ENCODE results near the gene MINDY3.

Gene MINDY3

GRCh38 chr10:15858861-15859281 is 1.4 kb downstream of the MINDY3 start:
- ChIA-PET POLR2A (no interaction called here), CTCF (interaction anchor here (0.7 kb wide), 1 partner anchor 278 kb away, joined by 3 read pairs; no protein-coding TSS in a partner anchor)
- Histone ChIP-seq H3K9me3 (ENCODE audit: control insufficient read depth, insufficient read depth, low read depth, low read length) (no peaks in the 10 kb centered on the region), H3K4me1 (ENCODE audit: control insufficient read depth, insufficient read depth, low read length) (peaks cover 23% of the 10 kb centered on the region), H3K27ac (ENCODE audit: extremely low read depth, low read depth, low read length) (no peak overlapping the region), H3K36me3 (ENCODE audit: control insufficient read depth in 2 of 2, insufficient read depth in 1 of 2, low read length in 2 of 2) (no peaks in the 10 kb centered on the region), H3K4me3 (ENCODE audit: low read depth, low read length) (peak overlapping the region; percentile 71)
- TF ChIP-seq KLF7 (tag by site-specific recombination; IDR thresholded peaks at IDR 0.05; ENCODE audit: borderline replicate concordance) (no peak), ZFHX2 (tag by site-specific recombination; conservative IDR thresholded peaks at IDR 0.05) (0 out of 2 replicates have a peak, but pooled peaks have one; percentile 7), ZBTB17 (tag by site-specific recombination; IDR thresholded peaks at IDR 0.05) (peak; percentile 72), ZNF362 (tag by site-specific recombination; IDR thresholded peaks at IDR 0.05) (peak; percentile 78), ZEB2 (tag by site-specific recombination; IDR thresholded peaks at IDR 0.05) (peak; percentile 16; the same call in 1 of the 2 replicates), ZNF274 (IDR thresholded peaks at IDR 0.05; ENCODE audit: low read length) (no peak), ZNF274 (tag by site-specific recombination; IDR thresholded peaks at IDR 0.05; ENCODE audit: borderline replicate concordance) (no peak), PRDM6 (tag by site-specific recombination; IDR thresholded peaks at IDR 0.05) (peak; percentile 97), SP7 (tag by site-specific recombination; IDR thresholded peaks at IDR 0.05) (peak; percentile 57; the same call in 1 of the 2 replicates), ZNF37A (tag by site-specific recombination; IDR thresholded peaks at IDR 0.05) (no peak), ATF2 (tag by site-specific recombination; IDR thresholded peaks at IDR 0.05; ENCODE audit: low read depth) (0 out of 2 replicates have a peak, but pooled peaks have one; percentile 9), IKZF3 (tag by site-specific recombination; IDR thresholded peaks at IDR 0.05) (peak; percentile 64; the same call in 1 of the 2 replicates)
- TF ChIP-seq, protein P1, sequence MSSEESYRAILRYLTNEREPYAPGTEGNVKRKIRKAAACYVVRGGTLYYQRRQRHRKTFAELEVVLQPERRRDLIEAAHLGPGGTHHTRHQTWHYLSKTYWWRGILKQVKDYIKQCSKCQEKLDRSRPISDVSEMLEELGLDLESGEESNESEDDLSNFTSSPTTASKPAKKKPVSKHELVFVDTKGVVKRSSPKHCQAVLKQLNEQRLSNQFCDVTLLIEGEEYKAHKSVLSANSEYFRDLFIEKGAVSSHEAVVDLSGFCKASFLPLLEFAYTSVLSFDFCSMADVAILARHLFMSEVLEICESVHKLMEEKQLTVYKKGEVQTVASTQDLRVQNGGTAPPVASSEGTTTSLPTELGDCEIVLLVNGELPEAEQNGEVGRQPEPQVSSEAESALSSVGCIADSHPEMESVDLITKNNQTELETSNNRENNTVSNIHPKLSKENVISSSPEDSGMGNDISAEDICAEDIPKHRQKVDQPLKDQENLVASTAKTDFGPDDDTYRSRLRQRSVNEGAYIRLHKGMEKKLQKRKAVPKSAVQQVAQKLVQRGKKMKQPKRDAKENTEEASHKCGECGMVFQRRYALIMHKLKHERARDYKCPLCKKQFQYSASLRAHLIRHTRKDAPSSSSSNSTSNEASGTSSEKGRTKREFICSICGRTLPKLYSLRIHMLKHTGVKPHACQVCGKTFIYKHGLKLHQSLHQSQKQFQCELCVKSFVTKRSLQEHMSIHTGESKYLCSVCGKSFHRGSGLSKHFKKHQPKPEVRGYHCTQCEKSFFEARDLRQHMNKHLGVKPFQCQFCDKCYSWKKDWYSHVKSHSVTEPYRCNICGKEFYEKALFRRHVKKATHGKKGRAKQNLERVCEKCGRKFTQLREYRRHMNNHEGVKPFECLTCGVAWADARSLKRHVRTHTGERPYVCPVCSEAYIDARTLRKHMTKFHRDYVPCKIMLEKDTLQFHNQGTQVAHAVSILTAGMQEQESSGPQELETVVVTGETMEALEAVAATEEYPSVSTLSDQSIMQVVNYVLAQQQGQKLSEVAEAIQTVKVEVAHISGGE (tag by site-specific recombination; conservative IDR thresholded peaks at IDR 0.05; ENCODE audit: low read depth), result no peak
- TF ChIP-seq, protein P2, sequence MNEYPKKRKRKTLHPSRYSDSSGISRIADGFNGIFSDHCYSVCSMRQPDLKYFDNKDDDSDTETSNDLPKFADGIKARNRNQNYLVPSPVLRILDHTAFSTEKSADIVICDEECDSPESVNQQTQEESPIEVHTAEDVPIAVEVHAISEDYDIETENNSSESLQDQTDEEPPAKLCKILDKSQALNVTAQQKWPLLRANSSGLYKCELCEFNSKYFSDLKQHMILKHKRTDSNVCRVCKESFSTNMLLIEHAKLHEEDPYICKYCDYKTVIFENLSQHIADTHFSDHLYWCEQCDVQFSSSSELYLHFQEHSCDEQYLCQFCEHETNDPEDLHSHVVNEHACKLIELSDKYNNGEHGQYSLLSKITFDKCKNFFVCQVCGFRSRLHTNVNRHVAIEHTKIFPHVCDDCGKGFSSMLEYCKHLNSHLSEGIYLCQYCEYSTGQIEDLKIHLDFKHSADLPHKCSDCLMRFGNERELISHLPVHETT (tag by site-specific recombination; IDR thresholded peaks at IDR 0.05), result 0 out of 2 replicates have a peak, but pooled peaks have one; percentile 19

DNA sequence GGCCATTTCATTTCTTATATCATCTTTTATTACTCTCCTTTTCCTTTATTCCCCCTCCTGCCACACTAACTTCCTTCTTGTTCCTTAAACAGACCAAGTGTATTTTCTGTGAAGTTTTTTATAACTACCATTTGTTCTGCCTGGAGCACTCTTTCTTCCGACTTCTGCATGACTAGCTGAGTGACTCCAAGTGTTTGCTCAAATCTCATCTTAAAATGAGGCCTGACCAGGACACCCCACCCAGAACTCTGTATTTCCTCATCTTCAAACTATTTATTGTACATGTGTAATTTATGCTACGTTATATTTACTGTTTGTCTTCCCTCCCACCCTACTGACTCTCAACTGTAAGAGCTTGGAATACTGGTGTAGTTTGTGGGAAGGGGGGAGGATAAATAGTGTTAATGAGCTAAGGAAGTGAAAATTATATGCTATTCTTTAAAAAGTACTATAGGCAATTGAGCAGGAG is 3.2 kb downstream of the MINDY3 start:
- peak overlapping the region; percentile 81 for H3K27ac ChIP-seq (ENCODE audit: extremely low read depth, low read depth, low read length)
- no peak overlapping the region for H3K4me3 ChIP-seq (ENCODE audit: low read depth, low read length)
- H3K4me1 ChIP-seq (ENCODE audit: control insufficient read depth, insufficient read depth, low read length), result peaks cover 40% of the 10 kb centered on the region
- ChIA-PET POLR2A (no interaction called here), CTCF (interaction anchor here (0.7 to 1.2 kb wide), 4 partner anchors 10 to 137 kb away, joined by 3 to 6 read pairs (median 4); partner anchors contain the start of gene ITGA8)
- H3K9me3 ChIP-seq (ENCODE audit: control insufficient read depth, insufficient read depth, low read depth, low read length), result no peaks in the 10 kb centered on the region
- no peaks in the 10 kb centered on the region for H3K36me3 ChIP-seq (ENCODE audit: control insufficient read depth in 2 of 2, insufficient read depth in 1 of 2, low read length in 2 of 2)
- TF ChIP-seq ZNF394 (tag by site-specific recombination; IDR thresholded peaks at IDR 0.05; ENCODE audit: borderline replicate concordance) (no peak; the same call in 1 of the 2 replicates), ZNF548 (tag by site-specific recombination; IDR thresholded peaks at IDR 0.05) (no peak), ZNF169 (tag by site-specific recombination; IDR thresholded peaks at IDR 0.05) (no peak), ZNF362 (tag by site-specific recombination; IDR thresholded peaks at IDR 0.05) (no peak; the same call in 1 of the 2 replicates)
- TF ChIP-seq, protein P3, sequence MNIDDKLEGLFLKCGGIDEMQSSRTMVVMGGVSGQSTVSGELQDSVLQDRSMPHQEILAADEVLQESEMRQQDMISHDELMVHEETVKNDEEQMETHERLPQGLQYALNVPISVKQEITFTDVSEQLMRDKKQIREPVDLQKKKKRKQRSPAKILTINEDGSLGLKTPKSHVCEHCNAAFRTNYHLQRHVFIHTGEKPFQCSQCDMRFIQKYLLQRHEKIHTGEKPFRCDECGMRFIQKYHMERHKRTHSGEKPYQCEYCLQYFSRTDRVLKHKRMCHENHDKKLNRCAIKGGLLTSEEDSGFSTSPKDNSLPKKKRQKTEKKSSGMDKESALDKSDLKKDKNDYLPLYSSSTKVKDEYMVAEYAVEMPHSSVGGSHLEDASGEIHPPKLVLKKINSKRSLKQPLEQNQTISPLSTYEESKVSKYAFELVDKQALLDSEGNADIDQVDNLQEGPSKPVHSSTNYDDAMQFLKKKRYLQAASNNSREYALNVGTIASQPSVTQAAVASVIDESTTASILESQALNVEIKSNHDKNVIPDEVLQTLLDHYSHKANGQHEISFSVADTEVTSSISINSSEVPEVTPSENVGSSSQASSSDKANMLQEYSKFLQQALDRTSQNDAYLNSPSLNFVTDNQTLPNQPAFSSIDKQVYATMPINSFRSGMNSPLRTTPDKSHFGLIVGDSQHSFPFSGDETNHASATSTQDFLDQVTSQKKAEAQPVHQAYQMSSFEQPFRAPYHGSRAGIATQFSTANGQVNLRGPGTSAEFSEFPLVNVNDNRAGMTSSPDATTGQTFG (tag by site-specific recombination; IDR thresholded peaks at IDR 0.05; ENCODE audit: borderline replicate concordance), result no peak

All from HEK293 (cell line).